Measurements from ENCODE around the gene MYCBP.

Gene MYCBP

GRCh38 chr1:38899560-38899959 lies 26.4 kb upstream of the MYCBP start:
- TF ChIP-seq TAF1 (IDR thresholded peaks at IDR 0.05; ENCODE audit: borderline replicate concordance, insufficient read depth, low read length) (no peak), POLR2AphosphoS5 (IDR thresholded peaks at IDR 0.05; ENCODE audit: low read depth, low read length) (no peak), REST (IDR thresholded peaks at IDR 0.05; ENCODE audit: insufficient read depth in 1 of 2, low read depth in 2 of 2, low read length in 2 of 2) (no peak), SIN3A (IDR thresholded peaks at IDR 0.05; ENCODE audit: borderline replicate concordance, insufficient read depth, low read length) (no peak)

GRCh38 chr1:38898653-38899230 lies 25.6 kb upstream of the MYCBP start:
- TF ChIP-seq FOXP2 (optimal IDR thresholded peaks at IDR 0.05; ENCODE audit: borderline replicate concordance, extremely low read depth, extremely low read length, insufficient read depth) (no peak), REST (IDR thresholded peaks at IDR 0.05; ENCODE audit: insufficient read depth in 1 of 2, low read depth in 2 of 2, low read length in 2 of 2) (no peak), POLR2AphosphoS5 (IDR thresholded peaks at IDR 0.05; ENCODE audit: low read depth, low read length) (no peak), SIN3A (IDR thresholded peaks at IDR 0.05; ENCODE audit: borderline replicate concordance, insufficient read depth, low read length) (no peak), TAF1 (IDR thresholded peaks at IDR 0.05; ENCODE audit: borderline replicate concordance, insufficient read depth, low read length) (no peak)

- TF ChIP-seq FOXP2 (optimal IDR thresholded peaks at IDR 0.05; ENCODE audit: borderline replicate concordance, extremely low read depth, extremely low read length, insufficient read depth): no peak
- no peak for TF ChIP-seq SIN3A (IDR thresholded peaks at IDR 0.05; ENCODE audit: borderline replicate concordance, insufficient read depth, low read length)
- TF ChIP-seq REST (IDR thresholded peaks at IDR 0.05; ENCODE audit: insufficient read depth in 1 of 2, low read depth in 2 of 2, low read length in 2 of 2): no peak
- no peak for TF ChIP-seq TAF1 (IDR thresholded peaks at IDR 0.05; ENCODE audit: borderline replicate concordance, insufficient read depth, low read length)
- TF ChIP-seq POLR2AphosphoS5 (IDR thresholded peaks at IDR 0.05; ENCODE audit: low read depth, low read length): no peak
Observed at GRCh38 chr1:38896169-38896568, 23.0 kb upstream of the MYCBP start.

- no peak for TF ChIP-seq SIN3A (IDR thresholded peaks at IDR 0.05; ENCODE audit: borderline replicate concordance, insufficient read depth, low read length)
- no peak for TF ChIP-seq REST (IDR thresholded peaks at IDR 0.05; ENCODE audit: insufficient read depth in 1 of 2, low read depth in 2 of 2, low read length in 2 of 2)
- no peak for TF ChIP-seq TAF1 (IDR thresholded peaks at IDR 0.05; ENCODE audit: borderline replicate concordance, insufficient read depth, low read length)
- TF ChIP-seq FOXP2 (optimal IDR thresholded peaks at IDR 0.05; ENCODE audit: borderline replicate concordance, extremely low read depth, extremely low read length, insufficient read depth): no peak
- no peak for TF ChIP-seq POLR2AphosphoS5 (IDR thresholded peaks at IDR 0.05; ENCODE audit: low read depth, low read length)
Observed at GRCh38 chr1:38892976-38893375, 19.8 kb upstream of the MYCBP start.

GRCh38 chr1:38891753-38892152 lies 18.6 kb upstream of the MYCBP start:
- TF ChIP-seq REST (IDR thresholded peaks at IDR 0.05; ENCODE audit: insufficient read depth in 1 of 2, low read depth in 2 of 2, low read length in 2 of 2): no peak
